ENCODE results near the gene MIOX.

The MIOX gene

GRCh38 chr22:50523458-50523805 lies 36.8 kb downstream of the MIOX start:
- TF ChIP-seq CTCF (IDR thresholded peaks at IDR 0.05; ENCODE audit: low read length, missing control alignments): no peak
- no peak overlapping the region for H3K4me3 ChIP-seq (replicated peaks; ENCODE audit: low read depth, low read length)
- no peak for DNase-seq (ENCODE audit: low read depth)

- no peak for TF ChIP-seq CTCF (IDR thresholded peaks at IDR 0.05; ENCODE audit: low read length, missing control alignments)
- DNase-seq (ENCODE audit: low read depth): no peak
- peak overlapping the region; percentile 74 for H3K4me3 ChIP-seq (replicated peaks; ENCODE audit: low read depth, low read length)
Measured at GRCh38 chr22:50523806-50524675, 37.4 kb downstream of the MIOX start.

GRCh38 chr22:50524676-50525103 lies 38.0 kb downstream of the MIOX start:
- H3K4me3 ChIP-seq (replicated peaks; ENCODE audit: low read depth, low read length): peak overlapping the region; percentile 74
- no peak for DNase-seq (ENCODE audit: low read depth)
- no peak for TF ChIP-seq CTCF (IDR thresholded peaks at IDR 0.05; ENCODE audit: low read length, missing control alignments)

- TF ChIP-seq CTCF (IDR thresholded peaks at IDR 0.05; ENCODE audit: low read length, missing control alignments): no peak
Measured at GRCh38 chr22:50525104-50525857, 38.6 kb downstream of the MIOX start, which contains the start of gene SCO2. Gene SCO2, minus strand, starts transcription at chr22:50525598. Its CDS starts 1,187 bp downstream, at chr22:50524411.

GRCh38 chr22:50525858-50526107 lies 39.1 kb downstream of the MIOX start:
- H3K4me3 ChIP-seq (replicated peaks; ENCODE audit: low read depth, low read length): peak overlapping the region; percentile 74
- no peak for DNase-seq (ENCODE audit: low read depth)
- peak; percentile 11 for TF ChIP-seq CTCF (IDR thresholded peaks at IDR 0.05; ENCODE audit: low read length, missing control alignments)

More at GRCh38 chr22:50525104-50525857, 38.6 kb downstream of the MIOX start, which contains the start of gene SCO2:
- peak; percentile 98 for DNase-seq (ENCODE audit: low read depth)
- H3K4me3 ChIP-seq (replicated peaks; ENCODE audit: low read depth, low read length): peak within 1 kb of the TSS; percentile 74

GRCh38 chr22:50526108-50526833 lies 39.6 kb downstream of the MIOX start:
- peak; percentile 79 for DNase-seq (ENCODE audit: low read depth)
- peak overlapping the region; percentile 74 for H3K4me3 ChIP-seq (replicated peaks; ENCODE audit: low read depth, low read length)
- no peak for TF ChIP-seq CTCF (IDR thresholded peaks at IDR 0.05; ENCODE audit: low read length, missing control alignments)
